ENCODE results near the gene CIZ1. TPM values are rescaled to one million over a fixed set of nuclear protein-coding genes. Genes with fewer than 3 reads are reported as not detected.

Gene CIZ1
- polyA plus RNA-seq, 1 of the 3 experiments (the other 2 are of a cell fraction) = 37.0 TPM

DNA sequence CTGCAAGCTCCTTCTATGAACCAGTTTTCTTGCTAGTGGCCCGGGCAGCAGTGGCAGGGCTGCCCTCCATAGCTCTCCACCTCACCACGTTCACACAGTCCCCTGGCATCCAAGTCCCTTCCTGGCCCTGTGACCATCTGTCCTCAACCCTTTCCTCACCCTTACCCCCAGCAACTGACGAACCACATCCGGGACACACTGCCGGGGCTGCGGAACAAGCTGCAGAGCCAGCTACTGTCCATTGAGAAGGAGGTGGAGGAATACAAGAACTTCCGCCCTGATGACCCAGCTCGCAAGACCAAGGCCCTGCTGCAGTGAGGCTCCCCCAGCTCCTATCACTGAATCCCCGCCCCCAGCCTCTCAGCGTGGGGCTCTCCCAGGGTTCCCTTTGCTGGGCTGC is 30.7 kb upstream of the CIZ1 start:
- ChIA-PET POLR2A (no interaction called here), CTCF (interaction anchor here (0.7 to 1.2 kb wide), 3 partner anchors 14 to 33 kb away, joined by 3 to 4 read pairs (median 3); partner anchors contain the start of gene DNM1)
- Histone ChIP-seq H3K27me3 (ENCODE audit: insufficient read depth) (no peaks in the 10 kb centered on the region), H3K9me3 (no peaks in the 10 kb centered on the region), H4K20me1 (ENCODE audit: insufficient read depth) (no peaks in the 10 kb centered on the region), H2AFZ (ENCODE audit: low read depth) (no peak overlapping the region), H3K4me3 (ENCODE audit: low read depth in 2 of 2, low read length in 1 of 2) (no peak overlapping the region), H3K36me3 (replicated peaks in 1 of 2; ENCODE audit: control insufficient read depth in 1 of 2, insufficient read depth in 2 of 2, low read length in 1 of 2) (peaks cover 12 to 13% of the 10 kb centered on the region in 2 experiments), H3K4me1 (ENCODE audit: control insufficient read depth in 1 of 2, insufficient read depth in 2 of 2, low read depth in 1 of 2, low read length in 1 of 2) (no peaks in the 10 kb centered on the region), H3K9ac (no peak overlapping the region), H3K79me2 (ENCODE audit: insufficient read depth) (no peaks in the 10 kb centered on the region), H3F3A (replicated peaks; ENCODE audit: insufficient read depth) (no peaks in the 10 kb centered on the region), H3K27ac (ENCODE audit: low read depth in 2 of 2, low read length in 1 of 2) (no peak overlapping the region), H3K4me2 (no peak overlapping the region), H3K9me2 (no peaks in the 10 kb centered on the region)
- WGBS (ENCODE audit: low lambda C conversion rate) = 97% methylated on average over 9 of the region's 10 CpGs
- TF ChIP-seq POLR2AphosphoS5 (IDR thresholded peaks at IDR 0.05; ENCODE audit: low read depth, low read length) = no peak
- no peak for TF ChIP-seq RAD21 (IDR thresholded peaks at IDR 0.05; ENCODE audit: low read length)
- TF ChIP-seq FOXM1 (IDR thresholded peaks at IDR 0.05; ENCODE audit: low read depth) = no peak
- no peak for TF ChIP-seq RFX5 (IDR thresholded peaks at IDR 0.05; ENCODE audit: low read length)
- no peak for TF ChIP-seq REST (IDR thresholded peaks at IDR 0.05; ENCODE audit: low read depth, low read length)
- TF ChIP-seq ELF1 (IDR thresholded peaks at IDR 0.05) = no peak
- no peak for TF ChIP-seq CHD2 (IDR thresholded peaks at IDR 0.05; ENCODE audit: low read length, partially characterized antibody)
- no peak for TF ChIP-seq EZH2phosphoT487 (IDR thresholded peaks at IDR 0.05; ENCODE audit: borderline replicate concordance, low read depth)
- no peak for TF ChIP-seq TCF12 (IDR thresholded peaks at IDR 0.05)
- no peak for TF ChIP-seq PBX3 (IDR thresholded peaks at IDR 0.05)
- TF ChIP-seq TEAD4 (IDR thresholded peaks at IDR 0.05; ENCODE audit: borderline replicate concordance, insufficient read depth) = no peak
- no peak for TF ChIP-seq YY1 (IDR thresholded peaks at IDR 0.05; ENCODE audit: low read depth)
- TF ChIP-seq MXI1 (IDR thresholded peaks at IDR 0.05; ENCODE audit: low read depth, low read length) = no peak
- TF ChIP-seq, protein P1, sequence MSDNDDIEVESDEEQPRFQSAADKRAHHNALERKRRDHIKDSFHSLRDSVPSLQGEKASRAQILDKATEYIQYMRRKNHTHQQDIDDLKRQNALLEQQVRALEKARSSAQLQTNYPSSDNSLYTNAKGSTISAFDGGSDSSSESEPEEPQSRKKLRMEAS (IDR thresholded peaks at IDR 0.05; ENCODE audit: low read depth) = no peak
- TF ChIP-seq ZBTB33 (IDR thresholded peaks at IDR 0.05; ENCODE audit: borderline replicate concordance, low read depth) = no peak
- no peak for TF ChIP-seq RXRA (IDR thresholded peaks at IDR 0.05; ENCODE audit: borderline replicate concordance, low read depth)
- no peak for TF ChIP-seq SIN3A (IDR thresholded peaks at IDR 0.05; ENCODE audit: borderline replicate concordance, low read depth, low read length)
- no peak for TF ChIP-seq GATA2 (CRISPR knock-in tag; IDR thresholded peaks at IDR 0.05)
- DNase-seq = peak; percentile 14

All from SK-N-SH (cell line).